Lower lobe of right lung (tissue), 2 donors: ENCODE results near the gene KCNQ5. TPM values are rescaled to one million over a fixed set of nuclear protein-coding genes. Genes with fewer than 3 reads are reported as not detected.

ENCODE experiments used
- ATAC-seq, 2 donors: fragments of 200-7000 bp; cut with Tn5 transposase; one replicate each; pipeline ENCODE4 v1.9.1; 2020 to 2022; ENCODE audit warnings: mild to moderate bottlenecking in 2 of 2, moderate library complexity in 2 of 2
- DNase-seq: peaks from one replicate; pipeline ENCODE4 v3.0.0-alpha.2; 2020
- H3K27ac ChIP-seq: fragments of 200-600 bp; one replicate; pipeline ENCODE4 v1.8.0; 2022
- H3K27me3 ChIP-seq: fragments of 200-600 bp; one replicate; pipeline ENCODE4 v1.8.0; 2022; ENCODE audit warnings: low read depth
- H3K36me3 ChIP-seq: fragments of 200-600 bp; one replicate; pipeline ENCODE4 v1.8.0; 2022; ENCODE audit warnings: mild to moderate bottlenecking
- H3K4me1 ChIP-seq: fragments of 200-600 bp; one replicate; pipeline ENCODE4 v1.8.0; 2022
- H3K4me3 ChIP-seq: fragments of 200-600 bp; one replicate; pipeline ENCODE4 v1.8.0; 2022; ENCODE audit warnings: mild to moderate bottlenecking
- H3K9me3 ChIP-seq: fragments of 200-600 bp; one replicate; pipeline ENCODE4 v1.8.0; 2022
- CTCF ChIP-seq: fragments of 200-600 bp; IDR thresholded peaks from one replicate; pipeline ENCODE4 v1.8.0; 2022; ENCODE audit warnings: antibody characterized with exemption, mild to moderate bottlenecking
- intact Hi-C: fragments of 100-400 bp; cut with DNase I; formaldehyde crosslinking; loops from one replicate; pipeline ENCODE4 v1.11.0; 2022
- total RNA-seq: library from RNA; stranded (reverse); fragmentation: NEBNext Ultra II Directional; extraction: Animal tissue kit (Norgen Biotek cat#: 25700); gene quantifications from one replicate; pipeline ENCODE4 v1.2.1, GENCODE V29; 2021
- donor health status: DM: no; HTN: yes; CAD: no; lungs with severe emphysema.

KCNQ5 gene
- total RNA-seq, 1 donor from 2014 or later = 0.35 TPM

- Histone ChIP-seq H3K4me3 (no peak overlapping the region), H3K9me3 (no peaks in the 10 kb centered on the region), H3K27me3 (no peaks in the 10 kb centered on the region), H3K36me3 (no peaks in the 10 kb centered on the region), H3K27ac (no peak overlapping the region), H3K4me1 (no peaks in the 10 kb centered on the region)
- ATAC-seq (no peak), DNase-seq (no peak)
- intact Hi-C loops = no loop called here
- no peak for TF ChIP-seq CTCF
Measured at GRCh38 chr6:73088138-73088813, 466.4 kb downstream of the KCNQ5 start.

- H3K4me3 ChIP-seq = no peak overlapping the region
- no peak for ATAC-seq
- no peaks in the 10 kb centered on the region for H3K9me3 ChIP-seq
- intact Hi-C loops = no loop called here
- no peaks in the 10 kb centered on the region for H3K27me3 ChIP-seq
- TF ChIP-seq CTCF = no peak
- no peaks in the 10 kb centered on the region for H3K36me3 ChIP-seq
- DNase-seq = no peak
- H3K4me1 ChIP-seq = no peaks in the 10 kb centered on the region
- H3K27ac ChIP-seq = no peak overlapping the region
Measured at GRCh38 chr6:73104921-73105320, 483.1 kb downstream of the KCNQ5 start.

- intact Hi-C loops = no loop called here
- no peak for ATAC-seq
- H3K9me3 ChIP-seq = no peaks in the 10 kb centered on the region
- no peak overlapping the region for H3K4me3 ChIP-seq
- no peak for DNase-seq
- no peaks in the 10 kb centered on the region for H3K4me1 ChIP-seq
- no peak overlapping the region for H3K27ac ChIP-seq
- H3K36me3 ChIP-seq = no peaks in the 10 kb centered on the region
- TF ChIP-seq CTCF = no peak
- H3K27me3 ChIP-seq = no peaks in the 10 kb centered on the region
Measured at GRCh38 chr6:73107016-73107415, 485.2 kb downstream of the KCNQ5 start.

GRCh38 chr6:73108949-73109348 is 487.1 kb downstream of the KCNQ5 start:
- Histone ChIP-seq H3K36me3 (no peaks in the 10 kb centered on the region), H3K4me1 (no peaks in the 10 kb centered on the region), H3K4me3 (no peak overlapping the region), H3K27ac (no peak overlapping the region), H3K27me3 (no peaks in the 10 kb centered on the region), H3K9me3 (no peaks in the 10 kb centered on the region)
- no peak for DNase-seq
- intact Hi-C loops = no loop called here
- TF ChIP-seq CTCF = no peak
- no peak for ATAC-seq

GRCh38 chr6:73109659-73110058 is 487.8 kb downstream of the KCNQ5 start:
- ATAC-seq (no peak), DNase-seq (no peak)
- intact Hi-C loops = no loop called here
- no peak overlapping the region for H3K27ac ChIP-seq
- no peak for TF ChIP-seq CTCF
- no peaks in the 10 kb centered on the region for H3K27me3 ChIP-seq
- no peaks in the 10 kb centered on the region for H3K9me3 ChIP-seq
- no peaks in the 10 kb centered on the region for H3K4me1 ChIP-seq
- no peaks in the 10 kb centered on the region for H3K36me3 ChIP-seq
- H3K4me3 ChIP-seq = no peak overlapping the region
